ENCODE measurements around the gene ZDHHC13. TPM values are rescaled to one million over a fixed set of nuclear protein-coding genes. Genes with fewer than 3 reads are reported as not detected.
A peak's percentile ranks its signal among the peaks of the same experiment; 100 is the strongest.

Gene ZDHHC13
- total and polyA plus RNA-seq, 12 donors = 6.5 to 30.7 (median 9.0) TPM

DNA sequence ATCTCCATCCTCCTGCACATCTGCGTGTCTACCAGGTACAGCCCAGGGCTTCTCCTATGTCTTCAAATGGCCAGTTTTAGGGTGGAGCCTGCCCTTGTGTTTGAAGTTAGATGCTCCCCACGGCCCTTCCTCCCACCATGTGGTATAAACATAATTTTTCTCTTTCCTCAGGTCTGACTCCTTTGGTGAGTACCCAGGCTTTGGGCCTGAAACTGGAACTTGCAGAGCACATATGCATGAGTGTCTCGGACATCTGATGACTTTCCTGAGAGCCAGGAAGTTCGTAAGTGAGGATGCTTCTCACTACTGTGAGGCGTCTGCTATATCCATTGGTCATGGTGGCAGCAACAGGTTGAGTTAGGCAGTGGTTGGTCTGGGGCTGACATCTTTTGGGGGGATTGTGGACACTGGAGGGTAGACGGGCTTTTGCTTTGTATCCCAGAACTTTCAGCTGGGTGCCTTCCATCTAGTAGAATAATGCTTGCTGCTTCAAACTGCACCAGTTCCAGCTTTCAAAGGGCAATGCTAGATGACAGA, 68.6 kb downstream of the ZDHHC13 start:
- H3K36me3 ChIP-seq (replicated peaks in 1 of 2) = no peaks in the 10 kb centered on the region
- 69 to 97% (median 73%) methylated on average over 5 to 6 of the region's 6 CpGs for WGBS, 4 donors

DNA sequence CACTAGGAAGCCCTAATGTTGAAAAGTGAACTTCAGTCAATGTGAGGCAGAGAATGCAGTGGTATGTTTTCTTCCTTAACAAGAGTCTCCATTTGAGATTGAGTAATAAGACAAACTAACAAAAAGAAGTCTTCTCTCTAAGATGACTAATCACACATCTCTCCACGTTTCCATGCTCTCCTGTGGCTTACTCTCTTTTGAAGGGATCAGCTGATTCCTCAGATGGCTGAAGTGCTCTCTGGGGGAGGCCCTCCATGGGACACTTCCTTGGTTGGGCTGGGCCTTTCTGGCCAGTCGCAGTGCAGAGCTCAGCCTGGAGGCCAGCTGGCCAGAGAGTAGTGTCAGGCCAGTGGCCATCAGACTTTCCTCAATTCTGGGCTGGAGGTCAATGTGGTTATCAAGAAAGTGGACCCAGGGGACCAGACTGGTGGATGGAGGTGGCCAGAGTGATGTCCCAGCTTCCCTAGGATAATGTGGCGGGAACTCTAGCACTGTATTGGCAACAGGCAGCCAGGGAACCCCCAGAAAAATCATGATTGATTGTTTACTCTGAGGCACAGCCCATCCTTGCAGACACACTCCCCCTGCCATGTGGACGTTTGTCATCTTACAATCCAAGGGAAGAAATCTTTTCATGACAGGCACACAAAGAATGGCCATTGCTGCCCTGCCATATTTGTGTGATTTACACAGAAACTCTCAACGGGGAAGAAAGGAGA, 70.3 kb downstream of the ZDHHC13 start:
- no peaks in the 10 kb centered on the region for H3K36me3 ChIP-seq (replicated peaks in 1 of 2)
- H3K27ac ChIP-seq = no peak overlapping the region
- no peaks in the 10 kb centered on the region for H3K27me3 ChIP-seq
- no peaks in the 10 kb centered on the region for H3K4me1 ChIP-seq (replicated peaks in 1 of 2)
- no peaks in the 10 kb centered on the region for H3K9me3 ChIP-seq (replicated peaks in 1 of 3)
- 56 to 73% (median 61%) methylated on average over 5 of the region's 5 CpGs for WGBS, 4 donors
- intact Hi-C loops (cut with DNase I) = no loop called here
- no peak overlapping the region for H3K4me3 ChIP-seq
- TF ChIP-seq, protein P1, sequence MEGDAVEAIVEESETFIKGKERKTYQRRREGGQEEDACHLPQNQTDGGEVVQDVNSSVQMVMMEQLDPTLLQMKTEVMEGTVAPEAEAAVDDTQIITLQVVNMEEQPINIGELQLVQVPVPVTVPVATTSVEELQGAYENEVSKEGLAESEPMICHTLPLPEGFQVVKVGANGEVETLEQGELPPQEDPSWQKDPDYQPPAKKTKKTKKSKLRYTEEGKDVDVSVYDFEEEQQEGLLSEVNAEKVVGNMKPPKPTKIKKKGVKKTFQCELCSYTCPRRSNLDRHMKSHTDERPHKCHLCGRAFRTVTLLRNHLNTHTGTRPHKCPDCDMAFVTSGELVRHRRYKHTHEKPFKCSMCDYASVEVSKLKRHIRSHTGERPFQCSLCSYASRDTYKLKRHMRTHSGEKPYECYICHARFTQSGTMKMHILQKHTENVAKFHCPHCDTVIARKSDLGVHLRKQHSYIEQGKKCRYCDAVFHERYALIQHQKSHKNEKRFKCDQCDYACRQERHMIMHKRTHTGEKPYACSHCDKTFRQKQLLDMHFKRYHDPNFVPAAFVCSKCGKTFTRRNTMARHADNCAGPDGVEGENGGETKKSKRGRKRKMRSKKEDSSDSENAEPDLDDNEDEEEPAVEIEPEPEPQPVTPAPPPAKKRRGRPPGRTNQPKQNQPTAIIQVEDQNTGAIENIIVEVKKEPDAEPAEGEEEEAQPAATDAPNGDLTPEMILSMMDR (IDR thresholded peaks at IDR 0.05) = no peak
- no peak for TF ChIP-seq POLR2A (IDR thresholded peaks at IDR 0.05)
- DNase-seq = no peak

More for the DNA sequence above, 68.6 kb downstream of the ZDHHC13 start:
- no peak for DNase-seq
- no peaks in the 10 kb centered on the region for H3K4me1 ChIP-seq (replicated peaks in 1 of 2)
- intact Hi-C loops (cut with DNase I) = no loop called here
- H3K9me3 ChIP-seq (replicated peaks in 1 of 3) = no peaks in the 10 kb centered on the region
- H3K4me3 ChIP-seq = no peak overlapping the region
- H3K27me3 ChIP-seq = no peaks in the 10 kb centered on the region
- TF ChIP-seq POLR2A (IDR thresholded peaks at IDR 0.05) = no peak
- TF ChIP-seq, protein P1 (IDR thresholded peaks at IDR 0.05) = no peak
- no peak overlapping the region for H3K27ac ChIP-seq

DNA sequence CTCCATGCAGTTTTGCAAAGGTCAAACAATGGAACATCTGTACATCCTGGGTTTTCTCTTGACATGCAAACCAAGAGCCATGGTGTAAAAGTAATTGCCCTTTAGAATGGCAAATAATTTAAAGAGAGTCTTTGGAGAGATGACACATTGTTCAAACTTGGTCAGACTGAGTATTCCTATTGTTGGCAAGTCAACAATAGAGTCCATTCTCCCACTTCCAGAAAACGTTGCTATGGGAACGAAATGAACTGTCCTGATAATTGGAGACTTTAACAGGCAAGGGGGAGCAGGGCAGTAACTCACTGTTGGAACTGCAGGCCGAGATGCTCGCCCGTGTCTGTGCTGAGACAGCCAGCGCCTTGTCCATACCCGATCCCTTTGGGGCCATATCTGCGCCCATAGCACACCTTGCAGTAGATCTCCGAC, 70.9 kb downstream of the ZDHHC13 start:
- no peak overlapping the region for H3K4me3 ChIP-seq
- DNase-seq = no peak
- H3K36me3 ChIP-seq (replicated peaks in 1 of 2) = no peaks in the 10 kb centered on the region
- TF ChIP-seq POLR2A (IDR thresholded peaks at IDR 0.05) = no peak
- TF ChIP-seq, protein P1 (IDR thresholded peaks at IDR 0.05) = no peak
- H3K4me1 ChIP-seq (replicated peaks in 1 of 2) = no peaks in the 10 kb centered on the region
- intact Hi-C loops (cut with DNase I) = no loop called here
- H3K9me3 ChIP-seq (replicated peaks in 1 of 3) = no peaks in the 10 kb centered on the region
- no peak overlapping the region for H3K27ac ChIP-seq
- 87 to 92% (median 89%) methylated on average over 9 of the region's 9 CpGs for WGBS, 4 donors
- no peaks in the 10 kb centered on the region for H3K27me3 ChIP-seq

DNA sequence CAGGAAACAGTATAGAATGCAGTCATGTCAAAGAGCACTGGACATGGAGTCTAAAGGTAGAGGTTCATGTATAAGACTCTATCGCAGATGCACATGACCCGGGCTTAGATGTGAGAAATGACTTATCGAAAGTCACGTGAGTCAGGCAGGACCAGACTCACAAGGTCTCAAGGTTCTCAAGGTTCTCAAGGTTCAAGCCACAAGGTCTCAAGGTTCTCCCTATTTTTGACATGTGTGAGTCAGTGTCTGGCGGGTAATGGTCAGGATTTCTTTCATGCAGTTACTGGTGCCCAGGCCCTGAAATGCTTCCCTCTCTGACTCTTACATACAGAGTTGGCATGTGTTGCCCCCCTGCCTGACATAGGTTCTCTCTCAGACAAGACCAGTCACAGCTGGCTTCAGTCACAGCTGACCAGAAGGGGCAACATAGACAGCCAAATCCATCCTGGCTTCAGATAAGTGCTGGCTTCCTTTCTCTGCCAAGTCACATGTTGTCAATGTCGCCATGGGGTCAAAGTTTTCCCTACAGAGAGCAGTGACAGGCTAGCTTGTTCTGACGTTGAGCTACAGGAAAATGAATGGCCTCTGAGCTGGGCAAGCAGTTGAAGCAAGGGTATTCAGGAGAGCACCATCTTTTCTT, 74.7 kb downstream of the ZDHHC13 start:
- 44 to 47% (median 46%) methylated on average over 6 to 7 of the region's 7 CpGs for WGBS, 4 donors
- Histone ChIP-seq H3K9me3 (replicated peaks in 1 of 3) (no peaks in the 10 kb centered on the region), H3K4me3 (no peak overlapping the region), H3K27me3 (no peaks in the 10 kb centered on the region), H3K27ac (no peak overlapping the region), H3K4me1 (replicated peaks in 1 of 2) (no peaks in the 10 kb centered on the region), H3K36me3 (replicated peaks in 1 of 2) (no peaks in the 10 kb centered on the region)
- DNase-seq = peak in 4 of 7 donors; percentile 24 to 45 (median 34)
- TF ChIP-seq, protein P1 (IDR thresholded peaks at IDR 0.05) = no peak
- no peak for TF ChIP-seq POLR2A (IDR thresholded peaks at IDR 0.05)
- intact Hi-C loops (cut with DNase I) = no loop called here

Measured in adrenal gland (tissue), 12 donors.